UCSD-AML1 (cell line): ENCODE measurements around the gene SGK2.

Experiments used
- DNase-seq: peaks from one replicate; lab custom pipeline; 2025; ENCODE audit not compliant: unreplicated experiment; lab: John Stamatoyannopoulos, UW

The SGK2 gene

DNA sequence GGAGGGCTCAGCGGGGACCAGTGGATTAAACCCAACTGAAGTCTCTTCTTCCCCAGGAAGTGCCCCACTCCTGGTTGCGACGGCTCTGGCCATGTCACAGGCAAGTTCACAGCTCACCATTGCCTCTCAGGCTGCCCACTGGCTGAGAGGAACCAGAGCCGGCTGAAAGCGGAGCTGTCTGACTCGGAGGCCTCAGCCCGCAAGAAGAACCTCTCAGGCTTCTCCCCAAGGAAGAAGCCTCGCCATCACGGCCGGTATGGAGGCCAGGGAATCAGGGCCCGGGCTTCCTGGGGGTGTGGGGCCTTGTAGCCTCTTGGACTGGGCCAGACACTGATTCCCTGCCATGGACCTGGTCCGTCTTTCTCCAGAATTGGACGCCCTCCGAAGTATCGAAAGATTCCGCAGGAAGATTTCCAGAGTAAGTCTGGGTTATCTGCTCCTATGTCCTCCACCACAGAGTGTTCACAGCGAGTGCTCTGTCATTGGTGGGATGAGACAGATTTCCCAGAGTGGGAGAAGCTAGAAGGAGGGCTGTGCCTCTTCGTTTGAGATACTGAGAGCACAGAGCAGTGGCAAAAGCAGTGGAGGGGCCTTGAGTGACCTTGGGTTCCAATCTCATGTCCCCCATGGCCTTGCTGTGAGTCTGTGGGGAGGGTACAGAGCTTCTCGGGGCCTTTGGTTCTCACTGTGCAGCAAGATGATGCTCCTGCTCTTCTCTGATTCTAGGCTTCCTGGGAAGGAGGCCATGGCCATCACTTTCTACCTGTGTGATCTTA, 22.6 kb upstream of the SGK2 start:
- DNase-seq: no peak

DNA sequence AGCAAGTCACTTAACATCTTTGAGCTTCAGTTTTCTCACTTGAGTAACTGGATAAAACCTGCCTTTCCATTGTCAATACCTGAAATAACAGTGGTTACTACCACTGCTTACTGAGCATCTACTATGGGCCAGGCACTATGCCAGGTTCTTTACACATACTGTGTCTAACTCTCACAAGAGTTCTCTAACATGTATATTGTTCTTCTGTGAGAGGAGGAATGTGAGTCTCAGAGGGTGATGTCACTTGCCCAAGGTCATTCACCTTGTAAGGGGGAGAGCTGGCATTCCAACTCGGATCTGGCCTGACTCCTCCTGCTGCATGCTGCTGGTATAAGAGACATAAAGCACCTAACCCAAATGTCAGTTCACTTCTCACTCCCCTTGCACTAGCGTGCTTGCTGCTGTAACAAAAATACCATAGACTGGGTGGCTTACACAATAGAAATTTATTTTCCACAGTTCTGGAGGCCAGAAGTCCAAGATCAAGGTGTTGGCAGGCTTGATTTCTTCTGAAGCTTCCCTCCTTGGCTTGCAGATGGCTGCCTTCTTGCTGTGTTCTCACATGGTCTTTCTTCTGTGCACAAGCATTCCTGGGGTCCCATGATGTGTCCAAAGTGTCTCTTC, 21.9 kb upstream of the SGK2 start:
- DNase-seq: no peak

DNA sequence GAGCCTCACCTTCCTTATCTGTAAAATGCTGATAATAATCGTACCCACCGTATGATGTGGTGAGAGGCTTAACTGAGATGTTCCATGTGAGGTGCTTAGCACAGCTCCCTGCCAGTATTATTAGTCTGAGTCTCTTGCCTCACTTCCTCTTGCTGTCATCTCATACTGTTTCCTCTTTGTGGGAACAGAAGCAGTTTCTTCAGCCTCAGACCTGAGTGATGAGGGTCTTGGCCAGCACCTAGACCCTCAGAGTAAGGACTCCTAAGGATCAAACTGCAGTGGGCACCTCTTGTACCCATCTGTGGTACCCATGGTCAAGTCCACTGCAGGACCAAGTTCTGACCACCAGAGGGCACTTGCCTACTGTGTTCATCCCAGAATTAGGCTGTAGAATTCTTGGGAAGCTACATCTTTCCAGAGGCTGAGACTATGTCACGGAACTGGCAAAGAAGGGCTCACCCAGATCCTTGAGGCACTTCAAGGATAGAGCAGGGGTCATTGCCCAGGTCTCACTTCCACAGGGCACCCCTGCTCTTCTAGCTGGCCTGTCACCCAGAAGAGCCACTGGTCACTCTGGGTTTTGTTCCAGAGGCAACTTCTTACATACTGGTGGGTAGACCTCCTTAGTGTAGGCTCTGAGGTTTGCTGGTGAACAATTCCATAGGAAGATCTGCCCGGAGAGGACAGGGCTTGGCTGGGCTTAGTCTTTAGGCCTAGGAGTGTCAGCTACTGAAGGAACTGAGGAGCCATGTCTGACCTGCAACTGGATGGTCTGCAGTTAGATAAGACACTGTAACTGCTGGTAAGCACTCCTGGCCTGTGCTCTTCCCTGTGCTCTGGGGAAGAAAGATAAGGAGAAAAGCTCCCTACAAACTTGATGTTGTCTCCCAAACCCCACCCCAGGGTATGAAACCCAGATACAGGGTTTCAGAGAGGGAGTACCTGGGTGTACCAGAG, 20.6 kb upstream of the SGK2 start:
- peak; percentile 49 for DNase-seq

DNA sequence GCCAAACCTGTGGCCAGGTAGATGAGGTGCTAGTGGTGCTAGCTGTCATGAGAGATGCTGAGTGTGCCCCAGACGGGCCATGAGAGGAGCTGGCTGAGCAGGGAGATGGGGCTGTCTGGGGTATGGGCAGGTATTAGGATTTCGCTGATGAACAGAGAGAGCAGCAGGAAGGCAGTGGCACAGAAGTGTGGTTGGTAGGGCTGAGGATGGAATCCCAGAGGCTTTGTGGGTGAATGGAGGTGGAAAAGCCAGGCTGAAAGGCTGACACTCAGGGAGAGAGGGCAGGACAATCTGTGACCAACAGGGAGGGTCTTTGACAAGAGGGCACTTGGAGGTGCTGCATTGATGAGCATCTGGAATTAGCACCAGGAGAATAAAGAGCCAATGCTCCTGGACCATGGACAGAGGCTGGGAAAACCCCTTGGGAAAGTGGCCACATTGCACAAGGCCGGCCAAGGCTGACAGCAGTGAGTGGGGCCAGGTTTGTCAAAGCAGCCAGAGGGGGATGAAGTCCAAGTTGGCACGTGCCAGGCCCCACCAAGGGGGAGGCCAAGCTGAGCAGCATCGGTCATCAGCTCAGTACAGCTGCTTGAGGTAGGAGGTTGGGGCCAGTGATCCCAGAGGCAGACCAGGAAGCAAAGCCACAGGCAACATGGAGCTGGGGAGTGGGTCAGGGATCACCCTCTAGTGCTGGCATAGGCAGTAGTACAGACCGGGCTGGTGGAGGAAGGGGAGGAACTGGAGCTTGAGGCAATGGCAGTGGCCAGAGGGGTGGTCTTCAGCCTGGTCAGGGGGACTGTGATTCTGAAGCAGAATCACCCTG, 19.7 kb upstream of the SGK2 start:
- no peak for DNase-seq

DNA sequence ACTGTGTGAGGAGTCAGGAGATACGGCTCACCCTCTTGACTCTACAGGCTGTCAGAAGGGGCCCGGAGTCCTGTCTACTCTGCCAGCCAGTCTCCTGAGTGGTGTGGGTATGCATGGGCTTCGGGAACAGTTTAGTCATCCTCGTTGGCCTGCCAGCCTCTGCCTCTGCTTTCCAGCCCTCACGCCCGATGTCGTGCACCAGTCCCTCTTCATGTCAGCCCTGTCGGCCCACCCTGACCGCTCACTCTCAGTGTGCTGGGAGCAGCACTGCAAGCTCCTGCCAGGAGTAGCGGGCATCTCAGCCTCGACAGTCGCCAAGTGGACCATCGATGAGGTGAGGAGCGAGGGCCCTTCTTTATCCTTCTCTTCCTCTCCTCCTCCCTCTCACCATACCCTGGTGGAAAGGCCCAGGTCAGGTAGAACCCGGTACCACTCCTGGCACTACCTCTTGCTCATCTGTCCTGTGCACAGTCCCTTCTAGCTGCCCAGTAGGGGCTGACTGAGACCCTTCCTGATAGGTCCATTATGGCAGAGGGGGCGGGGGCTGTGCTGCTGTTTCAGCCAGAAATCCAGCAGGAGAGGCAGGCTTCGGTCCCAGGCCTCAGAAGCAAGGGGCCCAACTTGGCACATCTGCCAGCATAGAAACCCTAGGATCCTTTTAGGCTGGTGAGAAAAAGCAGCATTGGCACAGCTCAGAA, 18.7 kb upstream of the SGK2 start:
- no peak for DNase-seq

DNA sequence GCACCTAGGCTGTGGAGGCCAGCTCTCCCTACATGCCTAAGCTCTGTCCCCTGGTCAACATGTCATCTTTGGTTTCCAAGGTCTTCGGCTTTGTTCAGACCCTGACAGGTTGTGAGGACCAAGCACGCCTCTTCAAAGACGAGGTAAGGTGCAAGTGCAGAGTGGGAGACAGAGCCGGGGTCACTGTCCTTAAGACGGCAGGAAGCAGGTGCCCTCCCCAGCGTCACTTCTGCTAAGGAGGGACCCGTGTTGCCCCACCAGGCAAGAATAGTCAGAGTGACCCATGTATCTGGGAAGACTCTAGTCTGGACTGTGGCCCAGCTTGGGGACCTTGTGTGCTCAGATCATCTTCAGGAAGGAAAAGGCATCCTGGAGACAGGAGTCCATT, 18.2 kb upstream of the SGK2 start:
- no peak for DNase-seq

DNA sequence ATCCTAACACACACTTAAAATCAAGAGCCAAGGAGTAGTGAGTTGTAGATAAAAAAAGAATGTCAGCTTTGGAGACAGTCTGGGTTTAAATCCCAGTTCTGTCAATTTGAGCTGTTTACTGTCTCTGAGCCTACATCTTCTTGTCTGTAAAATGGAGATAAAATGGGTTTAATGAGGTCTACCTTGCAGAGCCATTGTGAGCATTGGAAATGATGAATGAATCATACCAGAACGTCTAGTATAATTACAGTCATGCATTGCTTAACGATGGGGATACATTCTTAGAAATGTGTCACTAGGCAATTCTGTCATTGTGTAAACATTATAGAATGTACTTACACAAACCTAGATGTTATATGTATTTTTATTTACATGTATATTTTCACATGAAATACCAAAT, 17.6 kb upstream of the SGK2 start:
- no peak for DNase-seq

DNA sequence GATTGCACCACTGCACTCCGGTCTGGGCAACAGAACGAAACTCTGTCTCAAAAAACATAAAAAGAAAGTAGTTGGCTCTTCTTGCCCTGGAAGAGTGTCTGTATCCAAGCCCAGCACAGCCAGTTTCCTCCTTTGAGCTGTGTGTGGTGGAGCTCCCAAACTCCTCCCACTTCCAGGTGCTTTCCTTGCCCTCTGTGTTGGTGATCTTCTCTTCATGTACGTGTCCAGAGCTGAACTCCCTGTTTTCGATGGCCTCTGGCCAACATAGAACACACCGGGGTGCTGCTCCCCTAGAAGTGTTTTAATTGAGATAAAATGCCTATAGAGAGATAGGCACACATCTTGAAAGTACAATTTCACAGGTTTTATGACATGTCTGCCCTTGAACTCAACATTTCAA, 16.7 kb upstream of the SGK2 start:
- DNase-seq: no peak

DNA sequence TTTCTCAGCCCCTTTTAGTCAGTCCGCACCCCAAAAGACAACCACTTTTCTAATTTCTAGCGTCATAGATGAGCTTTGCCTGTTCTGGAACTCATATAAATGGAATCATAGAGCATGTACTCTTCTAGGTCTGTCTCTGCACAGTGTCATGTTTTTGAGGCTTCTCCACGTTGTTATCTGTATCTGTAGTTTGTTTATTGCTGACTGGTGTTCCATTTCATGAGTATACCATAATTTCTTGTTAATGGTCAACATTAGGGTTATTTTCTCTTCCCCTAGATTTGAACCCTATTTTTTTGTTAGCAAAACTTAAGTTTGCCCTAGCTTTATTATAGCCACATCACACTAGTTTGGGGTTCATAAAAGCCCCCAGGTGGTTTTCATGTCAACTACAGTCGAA, 16.2 kb upstream of the SGK2 start:
- DNase-seq: no peak

DNA sequence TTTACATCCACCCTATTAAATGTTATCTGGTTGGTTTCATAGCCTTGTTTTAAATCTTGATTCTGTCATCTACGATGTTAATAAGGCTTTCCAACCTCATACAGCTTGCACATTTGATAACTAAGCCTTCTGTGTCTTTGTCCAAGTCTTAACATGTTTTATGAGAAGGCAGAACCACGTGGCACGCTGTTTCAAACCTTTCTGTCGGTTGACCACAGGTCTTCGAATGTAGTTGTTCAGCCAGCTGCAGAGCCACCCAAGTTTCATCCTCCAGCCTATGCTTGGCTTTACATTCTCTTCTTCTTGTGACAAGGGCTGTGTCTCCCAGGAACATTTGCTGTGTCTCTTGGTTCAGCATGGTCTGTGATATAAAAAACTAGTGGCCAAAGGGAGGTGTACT, 15.7 kb upstream of the SGK2 start:
- no peak for DNase-seq

DNA sequence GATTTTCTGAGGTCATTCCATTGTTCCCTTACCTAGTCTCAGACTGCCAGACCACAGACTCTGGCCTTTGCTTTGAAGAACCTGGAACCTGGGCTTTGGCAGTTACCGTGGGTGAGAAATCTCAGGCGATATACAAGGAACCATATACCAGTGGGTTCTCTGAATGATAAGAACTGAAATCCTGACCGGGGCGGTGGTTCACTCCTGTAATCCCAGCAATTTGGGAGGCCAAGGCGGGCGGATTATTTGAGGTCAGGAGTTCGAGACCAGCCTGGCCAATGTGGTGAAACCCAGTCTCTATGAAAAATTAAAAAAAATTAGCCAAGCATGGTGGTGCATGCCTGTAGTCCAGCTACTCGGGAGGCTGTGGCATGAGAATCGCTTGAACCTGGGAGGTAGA, 14.3 kb upstream of the SGK2 start:
- DNase-seq: no peak

DNA sequence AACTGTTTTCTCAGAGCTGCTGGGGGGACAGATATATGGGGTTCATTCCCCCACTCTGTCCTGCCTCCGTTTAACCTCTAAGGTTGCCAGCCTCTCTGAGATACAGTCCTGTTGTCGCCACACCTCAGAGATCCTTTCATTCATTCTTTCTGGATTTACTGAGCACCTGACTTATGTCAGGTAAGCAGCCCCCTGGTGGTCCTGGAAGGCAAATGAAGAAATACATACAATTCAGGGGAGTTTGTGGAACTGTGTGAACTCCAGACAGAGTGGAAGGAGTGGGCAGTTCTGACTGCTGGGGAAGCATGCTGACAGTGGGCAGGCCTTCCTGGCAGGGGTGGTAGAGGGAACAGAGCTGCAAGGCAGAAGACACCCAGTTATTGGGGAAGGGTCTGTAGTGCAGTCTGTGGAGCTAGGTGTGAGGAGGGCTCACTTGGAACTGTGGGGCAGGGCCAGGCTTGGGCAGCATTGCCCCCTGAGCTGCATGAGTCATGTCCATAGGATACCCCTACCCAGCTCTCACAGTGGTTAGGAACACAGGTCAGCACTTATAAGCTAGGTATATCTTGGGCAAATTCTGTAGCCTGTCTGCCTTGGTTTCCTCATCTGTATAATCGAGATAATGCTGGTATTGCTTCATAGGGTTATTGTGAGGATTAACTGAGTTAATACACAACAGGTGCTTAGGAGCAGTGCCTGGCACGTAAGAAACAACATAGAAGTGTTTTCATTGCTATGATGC, 12.8 kb upstream of the SGK2 start:
- DNase-seq: no peak

DNA sequence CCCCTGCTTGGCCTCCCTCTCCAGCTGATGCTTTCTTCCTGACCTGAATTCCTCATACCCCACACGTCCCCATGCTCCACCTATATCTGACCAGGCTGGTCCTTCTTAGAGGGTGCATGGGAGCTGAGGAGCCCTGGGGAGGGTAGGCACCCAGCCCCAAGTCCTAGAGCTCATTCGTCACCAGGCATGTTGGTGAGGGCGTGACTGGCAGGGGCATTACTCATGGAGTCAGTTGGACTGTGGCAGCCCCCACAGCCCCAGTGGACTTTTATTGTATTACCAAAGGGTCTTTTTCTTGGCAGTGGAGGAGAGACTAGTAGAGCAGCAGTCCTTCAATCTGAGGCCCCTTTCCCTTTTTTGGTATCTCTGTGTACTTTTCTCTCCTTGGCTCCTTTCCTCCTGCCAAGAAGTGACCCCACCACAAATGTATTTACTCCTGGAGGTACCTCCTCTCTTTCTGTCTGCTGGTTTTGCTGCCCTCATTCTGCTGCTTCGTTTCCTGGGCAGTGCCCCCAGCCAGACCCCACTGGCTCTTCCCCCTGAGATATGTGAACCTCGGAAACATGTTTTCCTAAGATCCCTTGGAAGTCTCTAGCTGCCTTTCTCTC, 10.4 kb upstream of the SGK2 start:
- DNase-seq: no peak

DNA sequence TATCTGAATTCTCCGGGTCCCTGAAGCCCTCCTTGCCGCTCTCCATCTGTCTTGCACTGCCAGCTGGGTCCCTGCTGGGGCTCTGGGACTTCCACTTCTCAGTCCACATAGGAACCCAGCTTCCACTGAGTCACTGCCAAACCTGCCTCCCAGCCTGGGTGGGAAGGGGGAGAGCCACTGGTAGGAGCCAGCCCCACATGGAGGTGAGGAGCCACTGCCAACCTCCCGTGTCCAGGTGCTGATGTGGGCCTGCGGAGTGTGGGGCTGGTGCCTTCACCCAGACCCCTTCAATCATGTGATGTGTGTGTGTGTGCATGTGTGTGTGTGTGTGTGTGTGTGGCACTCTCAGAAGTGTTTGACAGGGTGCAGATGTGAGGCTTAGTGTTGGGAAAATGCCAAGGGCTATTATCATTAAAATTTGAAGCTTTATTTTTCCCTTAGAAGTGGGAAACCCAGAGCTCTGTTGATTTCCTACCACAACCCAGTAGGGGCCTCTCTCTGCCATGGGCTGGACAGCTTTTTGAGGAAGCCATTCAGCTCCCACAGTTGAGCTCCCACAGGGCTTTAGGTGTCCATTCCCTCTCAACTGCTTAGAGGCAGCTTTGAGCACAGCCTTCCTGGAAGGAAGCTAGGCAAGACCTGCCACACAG, 9.3 kb upstream of the SGK2 start:
- no peak for DNase-seq

DNA sequence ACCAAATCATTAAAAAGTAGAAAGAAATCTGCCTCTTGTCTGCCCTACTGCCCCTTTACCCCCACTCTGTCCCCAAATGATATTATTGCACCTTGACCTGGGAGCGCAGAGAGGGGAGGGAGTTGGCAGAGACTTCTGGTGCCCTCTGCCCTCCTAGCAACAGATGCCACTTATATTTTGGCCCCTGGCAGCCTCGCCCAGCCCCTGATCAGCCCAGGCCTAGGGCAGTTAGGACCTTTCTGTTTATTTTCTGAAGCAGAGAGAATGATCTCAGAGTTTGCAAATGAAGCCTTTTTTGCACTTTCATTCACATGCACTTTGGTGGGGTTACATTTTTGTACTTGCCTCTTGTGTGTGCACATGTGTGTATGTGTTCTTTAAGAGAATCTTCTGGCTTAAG, 8.4 kb upstream of the SGK2 start:
- no peak for DNase-seq

DNA sequence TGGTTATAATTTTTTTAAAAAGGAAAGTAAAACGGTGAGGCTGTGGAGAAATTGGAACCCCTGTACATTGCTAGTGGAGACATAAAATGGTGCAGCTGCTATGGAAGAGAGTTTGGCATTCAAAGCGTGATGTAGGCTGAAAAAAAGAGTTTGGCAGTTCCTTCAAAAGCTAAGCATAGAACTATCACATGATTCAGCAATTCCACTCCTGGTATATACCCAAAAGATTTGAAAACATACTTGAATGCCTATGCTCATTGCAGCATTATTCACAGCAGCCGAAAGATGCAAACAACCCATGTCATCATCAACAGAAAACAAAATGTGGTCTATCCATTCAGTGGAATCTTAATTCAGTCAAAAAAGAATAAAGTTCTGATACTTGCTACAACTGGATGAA, 4.5 kb upstream of the SGK2 start:
- no peak for DNase-seq

DNA sequence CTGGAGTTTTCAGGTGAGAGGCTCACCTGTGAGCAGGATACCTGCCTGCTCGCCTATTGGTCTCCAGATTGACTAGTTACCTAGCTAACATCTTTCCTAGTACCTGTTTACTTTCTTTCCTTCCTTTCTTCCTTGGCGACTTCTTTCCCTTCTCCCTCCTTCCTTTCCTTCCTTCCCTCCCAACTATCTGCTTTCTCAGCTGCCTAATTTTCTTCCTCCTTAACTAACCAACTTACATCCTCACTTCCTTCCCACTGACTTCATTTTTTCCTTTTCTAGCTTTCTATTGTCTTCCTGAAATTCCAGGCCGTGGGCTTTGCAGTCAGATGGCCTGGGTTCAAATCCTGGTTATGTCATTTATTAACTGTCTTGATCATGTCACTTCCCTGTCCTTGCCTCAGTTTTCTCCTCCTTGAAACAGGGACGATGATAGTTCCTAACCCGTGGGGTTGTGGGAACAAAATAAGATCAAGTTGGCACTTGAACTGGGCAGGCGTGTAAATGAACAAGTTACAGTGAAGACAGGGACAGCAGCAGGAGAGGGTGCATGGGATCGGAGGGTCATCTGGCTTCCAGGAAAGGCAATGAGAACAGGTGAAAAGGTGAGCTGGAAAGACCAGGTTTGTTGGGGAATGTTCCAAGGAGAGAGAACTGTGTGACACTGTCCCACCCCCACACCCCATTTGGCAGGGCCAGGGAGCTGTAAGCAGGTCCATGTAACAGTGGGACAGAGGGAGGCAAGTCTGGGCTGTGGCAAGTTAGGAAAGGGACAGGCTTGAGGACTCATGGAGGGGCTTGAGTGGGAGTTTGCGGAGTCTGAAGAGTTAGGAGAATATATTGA, 540 bp downstream of the SGK2 start:
- no peak for DNase-seq

DNA sequence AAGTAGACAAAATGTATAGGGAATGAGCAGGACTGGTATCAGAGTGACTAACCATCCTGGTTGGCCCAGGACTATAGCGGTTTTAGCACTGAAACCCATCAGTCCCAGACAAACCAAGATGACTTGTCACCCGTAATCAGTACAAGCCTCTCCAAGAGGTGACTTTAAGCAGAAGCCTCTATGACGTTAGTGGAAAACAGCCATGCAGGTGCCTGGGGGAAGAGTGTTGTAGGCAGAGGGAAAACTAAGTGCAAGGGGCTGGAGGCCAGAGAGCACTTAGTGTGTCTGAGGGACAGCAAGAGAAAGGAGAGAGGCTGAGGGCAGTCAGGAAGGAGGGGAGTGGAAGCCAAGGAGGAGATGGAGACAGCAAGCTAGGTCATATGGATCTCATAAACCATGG, 2.1 kb downstream of the SGK2 start:
- DNase-seq: no peak
